Limb (tissue), 2 donors: ENCODE measurements around the gene RRP8.

Experiments
- DNase-seq, 2 donors: peaks; one replicate each; pipeline ENCODE4 v3.0.0-alpha.2; 2016; ENCODE audit errors: extremely low spot score in 2 of 2

The RRP8 gene

GRCh38 chr11:6632116-6633073, 29.0 kb upstream of the RRP8 start:
- DNase-seq, result peak in 1 of 2 donors; percentile 19

GRCh38 chr11:6631361-6631890, 28.0 kb upstream of the RRP8 start:
- peak in 1 of 2 donors; percentile 14 for DNase-seq

GRCh38 chr11:6630632-6631291, 27.3 kb upstream of the RRP8 start:
- peak in 1 of 2 donors; percentile 33 for DNase-seq

GRCh38 chr11:6629892-6630631, 26.6 kb upstream of the RRP8 start:
- DNase-seq, result peak in 1 of 2 donors; percentile 22

GRCh38 chr11:6629573-6629891, 26.1 kb upstream of the RRP8 start:
- DNase-seq, result peak in 1 of 2 donors; percentile 25

GRCh38 chr11:6628526-6628925, 25.1 kb upstream of the RRP8 start:
- no peak for DNase-seq

- DNase-seq, result no peak
Observed at GRCh38 chr11:6627762-6628241, 24.4 kb upstream of the RRP8 start.

- peak in 1 of 2 donors; percentile 17 for DNase-seq
Observed at GRCh38 chr11:6626971-6627761, 23.8 kb upstream of the RRP8 start.

GRCh38 chr11:6625832-6626420, 22.5 kb upstream of the RRP8 start:
- peak in 1 of 2 donors; percentile 23 for DNase-seq

GRCh38 chr11:6625156-6625831, 21.9 kb upstream of the RRP8 start:
- DNase-seq, result peak in 1 of 2 donors; percentile 24

- DNase-seq, result peak in 1 of 2 donors; percentile 24
Observed at GRCh38 chr11:6623391-6624363, 20.3 kb upstream of the RRP8 start.

- DNase-seq, result peak in 1 of 2 donors; percentile 36
Observed at GRCh38 chr11:6622261-6623171, 19.1 kb upstream of the RRP8 start.

GRCh38 chr11:6621711-6622211, 18.3 kb upstream of the RRP8 start:
- no peak for DNase-seq

- DNase-seq, result no peak
Observed at GRCh38 chr11:6620636-6621035, 17.2 kb upstream of the RRP8 start.

- peak; percentile 93 to 94 for DNase-seq
Observed at GRCh38 chr11:6619004-6619745, 15.8 kb upstream of the RRP8 start, which contains the start of gene TPP1. TPP1 (minus strand) TSS chr11:6619422; CDS start chr11:6619400, 22 bp downstream.
